ENCODE results near the gene ATG7. TPM values are rescaled to one million over a fixed set of nuclear protein-coding genes. Genes with fewer than 3 reads are reported as not detected.

Gene ATG7
- total and polyA plus RNA-seq, 10 of the 15 experiments (the other 5 are each of a cell fraction or from before 2014, with no cell fraction given) = 13.5 to 49.5 (median 26.4) TPM

- intact Hi-C loops (cut with micrococcal nuclease; ENCODE audit: unreplicated experiment) = no loop called here
- in situ Hi-C loops (cut with MboI) = no loop called here
- no peak for DNase-seq (ENCODE audit: low read depth, low spot score)
- CTCF ChIA-PET = no interaction called here
- no peak for TF ChIP-seq NBN (IDR thresholded peaks at IDR 0.05)
- TF ChIP-seq RELA (IDR thresholded peaks at IDR 0.05; ENCODE audit: borderline replicate concordance, partially characterized antibody) = no peak
- no peak for TF ChIP-seq PRDM15 (CRISPR knock-in tag; IDR thresholded peaks at IDR 0.05)
- no peak for TF ChIP-seq HDGF (IDR thresholded peaks at IDR 0.05)
- no peak for TF ChIP-seq KDM1A (IDR thresholded peaks at IDR 0.05; ENCODE audit: borderline replicate concordance)
- Histone ChIP-seq H3K9me3 (replicated peaks; ENCODE audit: control insufficient read depth, insufficient read depth, low read length) (no peaks in the 10 kb centered on the region), H4K20me1 (ENCODE audit: control insufficient read depth, insufficient read depth) (no peaks in the 10 kb centered on the region), H3K79me2 (ENCODE audit: control insufficient read depth, insufficient read depth, low read length) (no peaks in the 10 kb centered on the region), H3K4me3 (no peak overlapping the region), H2AFZ (ENCODE audit: control insufficient read depth, low read depth, low read length) (no peak overlapping the region), H3K9ac (ENCODE audit: control insufficient read depth, insufficient read depth, low read length) (no peak overlapping the region), H3K27ac (ENCODE audit: control insufficient read depth, insufficient read depth) (no peak overlapping the region), H3K4me2 (ENCODE audit: control insufficient read depth, insufficient read depth) (no peak overlapping the region), H3K4me1 (ENCODE audit: control insufficient read depth, insufficient read depth, low read length) (no peaks in the 10 kb centered on the region), H3K36me3 (ENCODE audit: control insufficient read depth in 2 of 2, insufficient read depth in 2 of 2, low read length in 1 of 2) (no peaks in the 10 kb centered on the region), H3K27me3 (replicated peaks in 1 of 2; ENCODE audit: control insufficient read depth in 2 of 2, insufficient read depth in 2 of 2, low read length in 1 of 2) (no peaks in the 10 kb centered on the region)
- WGBS (ENCODE audit: insufficient coverage, insufficient replicate concordance, low lambda C conversion rate, missing lambda C conversion rate) = 98% methylated on average over 7 of the region's 7 CpGs
- FAIRE-seq = no peak
- POLR2A ChIA-PET = no interaction called here
- no TSS peak for BruUV-seq (replicated peaks)
- SMC1A ChIA-PET (ENCODE audit: uncharacterized antibody, unreplicated experiment) = no interaction called here
- ATAC-seq = no peak
- RAD21 ChIA-PET (ENCODE audit: unreplicated experiment) = no interaction called here
Measured at GRCh38 chr3:11480663-11481298, 208.6 kb downstream of the ATG7 start.
